ENCODE data around the gene CNTNAP2.

DNA sequence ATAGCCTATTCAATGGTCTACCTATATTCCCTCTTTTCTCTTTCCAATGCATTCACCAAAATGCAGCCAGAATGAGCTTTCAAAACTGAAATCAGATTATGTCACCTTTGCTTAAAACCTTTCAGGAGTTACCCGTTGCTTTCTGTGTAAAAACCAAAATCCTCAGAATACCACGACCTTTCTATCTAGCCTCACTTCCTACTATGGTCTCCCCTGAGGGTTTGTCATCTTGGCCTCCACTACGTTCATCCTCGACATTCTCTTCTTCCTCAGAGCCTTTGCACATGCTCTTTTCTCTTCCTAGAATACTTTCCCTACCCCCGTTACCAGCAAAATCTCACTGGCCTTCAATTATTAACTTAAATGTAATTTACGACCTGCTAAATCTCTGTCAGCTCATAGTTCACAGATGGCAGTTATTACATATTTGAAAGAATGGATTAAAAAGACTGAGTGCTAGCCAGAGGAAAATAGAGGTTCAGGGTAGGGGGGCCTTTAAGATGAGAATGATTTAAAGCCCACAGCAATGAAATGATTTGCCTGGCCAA, 2093.1 kb downstream of the CNTNAP2 start:
- TF ChIP-seq, protein P1, sequence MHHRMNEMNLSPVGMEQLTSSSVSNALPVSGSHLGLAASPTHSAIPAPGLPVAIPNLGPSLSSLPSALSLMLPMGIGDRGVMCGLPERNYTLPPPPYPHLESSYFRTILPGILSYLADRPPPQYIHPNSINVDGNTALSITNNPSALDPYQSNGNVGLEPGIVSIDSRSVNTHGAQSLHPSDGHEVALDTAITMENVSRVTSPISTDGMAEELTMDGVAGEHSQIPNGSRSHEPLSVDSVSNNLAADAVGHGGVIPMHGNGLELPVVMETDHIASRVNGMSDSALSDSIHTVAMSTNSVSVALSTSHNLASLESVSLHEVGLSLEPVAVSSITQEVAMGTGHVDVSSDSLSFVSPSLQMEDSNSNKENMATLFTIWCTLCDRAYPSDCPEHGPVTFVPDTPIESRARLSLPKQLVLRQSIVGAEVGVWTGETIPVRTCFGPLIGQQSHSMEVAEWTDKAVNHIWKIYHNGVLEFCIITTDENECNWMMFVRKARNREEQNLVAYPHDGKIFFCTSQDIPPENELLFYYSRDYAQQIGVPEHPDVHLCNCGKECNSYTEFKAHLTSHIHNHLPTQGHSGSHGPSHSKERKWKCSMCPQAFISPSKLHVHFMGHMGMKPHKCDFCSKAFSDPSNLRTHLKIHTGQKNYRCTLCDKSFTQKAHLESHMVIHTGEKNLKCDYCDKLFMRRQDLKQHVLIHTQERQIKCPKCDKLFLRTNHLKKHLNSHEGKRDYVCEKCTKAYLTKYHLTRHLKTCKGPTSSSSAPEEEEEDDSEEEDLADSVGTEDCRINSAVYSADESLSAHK (CRISPR knock-in tag; IDR thresholded peaks at IDR 0.05; ENCODE audit: borderline replicate concordance) = no peak
- TF ChIP-seq NR2F2 (IDR thresholded peaks at IDR 0.05; ENCODE audit: borderline replicate concordance, low read depth) = no peak
- TF ChIP-seq ZNF331 (CRISPR knock-in tag; IDR thresholded peaks at IDR 0.05) = no peak
- TF ChIP-seq SRF (IDR thresholded peaks at IDR 0.05; ENCODE audit: low read depth, low read length) = no peak
- TF ChIP-seq ATF1 (CRISPR knock-in tag; IDR thresholded peaks at IDR 0.05) = no peak
- no peak for TF ChIP-seq HNRNPK (IDR thresholded peaks at IDR 0.05; ENCODE audit: low read depth, low read length, poor library complexity, severe bottlenecking)
- no peak for TF ChIP-seq CTCF (CRISPR knock-in tag; IDR thresholded peaks at IDR 0.05)
- no peak for TF ChIP-seq RCOR2 (CRISPR knock-in tag; IDR thresholded peaks at IDR 0.05)
- TF ChIP-seq GZF1 (CRISPR knock-in tag; IDR thresholded peaks at IDR 0.05) = no peak
- no peak for TF ChIP-seq NCOR1 (IDR thresholded peaks at IDR 0.05; ENCODE audit: borderline replicate concordance, low read length)
- TF ChIP-seq EP300 (IDR thresholded peaks at IDR 0.05; ENCODE audit: low read depth in 2 of 2, low read length in 2 of 2) = no peak
- no peak for TF ChIP-seq EP300 (CRISPR knock-in tag; IDR thresholded peaks at IDR 0.05; ENCODE audit: borderline replicate concordance)
